ENCODE data around the gene MAJIN. TPM values are rescaled to one million over a fixed set of nuclear protein-coding genes. Genes with fewer than 3 reads are reported as not detected.
A peak's percentile ranks its signal among the peaks of the same experiment; 100 is the strongest.

Gene MAJIN
- total and polyA plus RNA-seq, 2 experiments from 2014 or later, result not detected

GRCh38 chr11:64888406-64888728 lies 83.5 kb downstream of the MAJIN start:
- peak overlapping the region; percentile 20; the same call in 1 of the 2 replicates for H3K27ac ChIP-seq (ENCODE audit: low read depth)
- TF ChIP-seq ETS1 (IDR thresholded peaks at IDR 0.05), result no peak
- no peak for TF ChIP-seq ZNF331 (CRISPR knock-in tag; IDR thresholded peaks at IDR 0.05; ENCODE audit: low read depth)
- TF ChIP-seq STAT1 (IDR thresholded peaks at IDR 0.05; ENCODE audit: unreplicated experiment), result no peak
- no peak for TF ChIP-seq CTCF (conservative IDR thresholded peaks at IDR 0.05; ENCODE audit: low read depth in 2 of 2)
- no peak for TF ChIP-seq EZH2phosphoT487 (IDR thresholded peaks at IDR 0.05; ENCODE audit: unreplicated experiment)
- no peak for TF ChIP-seq ZNF462 (CRISPR knock-in tag; IDR thresholded peaks at IDR 0.05)
- TF ChIP-seq ZNF114 (CRISPR knock-in tag; IDR thresholded peaks at IDR 0.05), result no peak
- TF ChIP-seq POLR2AphosphoS5 (IDR thresholded peaks at IDR 0.05; ENCODE audit: low read depth), result no peak
- TF ChIP-seq REST (IDR thresholded peaks at IDR 0.05; ENCODE audit: unreplicated experiment), result no peak
- no peak for ATAC-seq
- no peaks in the 10 kb centered on the region for H4K20me1 ChIP-seq (replicated peaks; ENCODE audit: insufficient read depth)
- peak overlapping the region; percentile 65 for H3K4me3 Mint-ChIP-seq
- H3K36me3 Mint-ChIP-seq (ENCODE audit: low read depth), result no peaks in the 10 kb centered on the region; the same call in 2 of the 3 replicates
- no peaks in the 10 kb centered on the region for H3K79me2 ChIP-seq (replicated peaks; ENCODE audit: insufficient read depth)
- peak overlapping the region; percentile 46 for H3K4me3 ChIP-seq
- H3K4me1 ChIP-seq (ENCODE audit: insufficient read depth), result peaks cover 16% of the 10 kb centered on the region; the same call in 1 of the 2 replicates
- no peaks in the 10 kb centered on the region for H3K27me3 ChIP-seq (ENCODE audit: insufficient read depth)
- no peaks in the 10 kb centered on the region for H3K9me2 ChIP-seq (ENCODE audit: insufficient read depth)
- H3K27ac Mint-ChIP-seq, result no peak overlapping the region
- peaks cover 5% of the 10 kb centered on the region for H3K27me3 Mint-ChIP-seq (ENCODE audit: insufficient read depth, low read depth, poor library complexity)
- peak overlapping the region; percentile 98 for H2AFZ ChIP-seq
- no peaks in the 10 kb centered on the region for H3K9me3 Mint-ChIP-seq
- DNase-seq (ENCODE audit: low spot score), result no peak
- H3K4me2 ChIP-seq, result peak overlapping the region; percentile 91
- 0 out of 2 replicates have a peak, but pooled peaks cover 2% of the 10 kb centered on the region for H3F3A ChIP-seq (replicated peaks; ENCODE audit: low read depth)
- H3K36me3 ChIP-seq (ENCODE audit: insufficient read depth), result no peaks in the 10 kb centered on the region
- peaks cover 15% of the 10 kb centered on the region for H3K4me1 Mint-ChIP-seq
